ENCODE measurements around the gene SAMD3.
"Not testable (repeated sequence)": the region's sequence is repeated elsewhere in the genome, so short reads cannot be mapped to it uniquely, and the experiment has no call there.

Gene SAMD3

GRCh38 chr6:130128326-130128725, 94.4 kb downstream of the SAMD3 start:
- DNase-seq: no peak

- DNase-seq: no peak
Observed at GRCh38 chr6:130127195-130127594, 95.6 kb downstream of the SAMD3 start.

- no peak for DNase-seq
Observed at GRCh38 chr6:130122243-130122642, 100.5 kb downstream of the SAMD3 start.

GRCh38 chr6:130120731-130121130, 102.0 kb downstream of the SAMD3 start:
- no peak for DNase-seq

- no peak for DNase-seq
Observed at GRCh38 chr6:130119211-130119610, 103.5 kb downstream of the SAMD3 start.

GRCh38 chr6:130118236-130118635, 104.5 kb downstream of the SAMD3 start:
- DNase-seq: no peak

GRCh38 chr6:130117187-130117701, 105.5 kb downstream of the SAMD3 start:
- DNase-seq: not testable (repeated sequence)

GRCh38 chr6:130116273-130116672, 106.5 kb downstream of the SAMD3 start:
- no peak for DNase-seq

- no peak for DNase-seq
Observed at GRCh38 chr6:130115036-130115435, 107.7 kb downstream of the SAMD3 start.

GRCh38 chr6:130113201-130113710, 109.5 kb downstream of the SAMD3 start:
- DNase-seq: no peak

GRCh38 chr6:130111031-130111430, 111.7 kb downstream of the SAMD3 start:
- DNase-seq: no peak

- no peak for DNase-seq
Observed at GRCh38 chr6:130107710-130108109, 115.0 kb downstream of the SAMD3 start.

GRCh38 chr6:130105996-130106704, 116.6 kb downstream of the SAMD3 start:
- no peak for DNase-seq

- DNase-seq: no peak
Observed at GRCh38 chr6:130099119-130099518, 123.6 kb downstream of the SAMD3 start.

GRCh38 chr6:130098317-130098716, 124.4 kb downstream of the SAMD3 start:
- DNase-seq: no peak
